HAP-1 (cell line): ENCODE data around the gene GIPC3.

Source experiments
- DNase-seq, 2 experiments: peaks; one replicate each; pipeline ENCODE4 v3.0.0-alpha.2; 2016 to 2020; ENCODE audit warnings: low spot score in 2 of 2
- H3K27me3 ChIP-seq: fragments of 250-450 bp; sonication (Bioruptor Pico); 2 replicates; pipeline ENCODE4 v1.5.1; 2020; ENCODE audit warnings: low read depth, mild to moderate bottlenecking, moderate library complexity
- H3K36me3 ChIP-seq: fragments of 250-450 bp; sonication (Bioruptor Pico); replicated peaks from 2 replicates; pipeline ENCODE4 v1.5.1; 2020; ENCODE audit warnings: mild to moderate bottlenecking
- H3K4me1 ChIP-seq: fragments of 250-450 bp; sonication (Bioruptor Pico); 2 replicates; pipeline ENCODE4 v1.5.1; 2020; ENCODE audit warnings: mild to moderate bottlenecking
- H3K4me3 ChIP-seq: fragments of 250-450 bp; sonication (Bioruptor Pico); 2 replicates; pipeline ENCODE4 v1.5.1; 2020; ENCODE audit warnings: mild to moderate bottlenecking, moderate library complexity
- H3K9me3 ChIP-seq: fragments of 250-450 bp; sonication (Bioruptor Pico); 2 replicates; pipeline ENCODE4 v1.5.1; 2020; ENCODE audit warnings: mild to moderate bottlenecking, moderate library complexity
- in situ Hi-C: fragments of 300-500 bp; cut with MboI; formaldehyde crosslinking; loops from 3 replicates; pipeline ENCODE4 v1.14.3; 2020; ENCODE audit warnings: low sequenced_read_pairs, inconsistent platforms, mixed read lengths

Gene GIPC3

GRCh38 chr19:3632098-3632497 lies 46.8 kb downstream of the GIPC3 start:
- H3K36me3 ChIP-seq: no peaks in the 10 kb centered on the region; the same call in 1 of the 2 replicates
- peaks cover 3% of the 10 kb centered on the region; the same call in 1 of the 2 replicates for H3K4me1 ChIP-seq
- no peaks in the 10 kb centered on the region for H3K9me3 ChIP-seq
- in situ Hi-C loops: no loop called here
- no peak overlapping the region for H3K4me3 ChIP-seq
- no peaks in the 10 kb centered on the region for H3K27me3 ChIP-seq
- DNase-seq: no peak

- DNase-seq: no peak
- Histone ChIP-seq H3K4me3 (no peak overlapping the region), H3K4me1 (no peaks in the 10 kb centered on the region), H3K36me3 (no peaks in the 10 kb centered on the region; the same call in 1 of the 2 replicates), H3K27me3 (no peaks in the 10 kb centered on the region), H3K9me3 (no peaks in the 10 kb centered on the region)
- in situ Hi-C loops: no loop called here
Observed at GRCh38 chr19:3632739-3633558, 47.7 kb downstream of the GIPC3 start.

GRCh38 chr19:3633559-3633988 lies 48.3 kb downstream of the GIPC3 start:
- in situ Hi-C loops: no loop called here
- Histone ChIP-seq H3K9me3 (no peaks in the 10 kb centered on the region), H3K27me3 (no peaks in the 10 kb centered on the region), H3K4me1 (no peaks in the 10 kb centered on the region), H3K4me3 (no peak overlapping the region), H3K36me3 (no peaks in the 10 kb centered on the region; the same call in none of the 2 replicates)
- DNase-seq: no peak

GRCh38 chr19:3634496-3635045 lies 49.3 kb downstream of the GIPC3 start:
- H3K4me1 ChIP-seq: no peaks in the 10 kb centered on the region
- no peak for DNase-seq
- H3K4me3 ChIP-seq: no peak overlapping the region
- H3K27me3 ChIP-seq: no peaks in the 10 kb centered on the region
- no peaks in the 10 kb centered on the region for H3K9me3 ChIP-seq
- no peaks in the 10 kb centered on the region; the same call in none of the 2 replicates for H3K36me3 ChIP-seq
- in situ Hi-C loops: no loop called here

GRCh38 chr19:3636506-3636905 lies 51.2 kb downstream of the GIPC3 start:
- no peaks in the 10 kb centered on the region for H3K9me3 ChIP-seq
- H3K4me3 ChIP-seq: no peak overlapping the region
- in situ Hi-C loops: no loop called here
- H3K4me1 ChIP-seq: no peaks in the 10 kb centered on the region
- no peak for DNase-seq
- H3K27me3 ChIP-seq: no peaks in the 10 kb centered on the region
- H3K36me3 ChIP-seq: no peaks in the 10 kb centered on the region; the same call in none of the 2 replicates

GRCh38 chr19:3636962-3637361 lies 51.7 kb downstream of the GIPC3 start:
- Histone ChIP-seq H3K9me3 (no peaks in the 10 kb centered on the region), H3K4me3 (no peak overlapping the region), H3K36me3 (no peaks in the 10 kb centered on the region; the same call in 1 of the 2 replicates), H3K4me1 (no peaks in the 10 kb centered on the region), H3K27me3 (no peaks in the 10 kb centered on the region)
- in situ Hi-C loops: no loop called here
- no peak for DNase-seq

- Histone ChIP-seq H3K36me3 (no peaks in the 10 kb centered on the region; the same call in 1 of the 2 replicates), H3K4me1 (no peaks in the 10 kb centered on the region), H3K4me3 (no peak overlapping the region), H3K9me3 (no peaks in the 10 kb centered on the region), H3K27me3 (no peaks in the 10 kb centered on the region)
- in situ Hi-C loops: no loop called here
- DNase-seq: no peak
Observed at GRCh38 chr19:3637621-3638020, 52.3 kb downstream of the GIPC3 start.

- Histone ChIP-seq H3K36me3 (no peaks in the 10 kb centered on the region; the same call in 1 of the 2 replicates), H3K9me3 (no peaks in the 10 kb centered on the region), H3K4me1 (no peaks in the 10 kb centered on the region), H3K27me3 (no peaks in the 10 kb centered on the region), H3K4me3 (no peak overlapping the region)
- in situ Hi-C loops: no loop called here
- no peak for DNase-seq
Observed at GRCh38 chr19:3638208-3639193, 53.2 kb downstream of the GIPC3 start.

GRCh38 chr19:3639479-3639878 lies 54.2 kb downstream of the GIPC3 start:
- no peaks in the 10 kb centered on the region for H3K9me3 ChIP-seq
- H3K36me3 ChIP-seq: no peaks in the 10 kb centered on the region; the same call in 1 of the 2 replicates
- H3K4me3 ChIP-seq: no peak overlapping the region
- in situ Hi-C loops: no loop called here
- no peak for DNase-seq
- no peaks in the 10 kb centered on the region for H3K4me1 ChIP-seq
- H3K27me3 ChIP-seq: no peaks in the 10 kb centered on the region

GRCh38 chr19:3641515-3642269 lies 56.4 kb downstream of the GIPC3 start:
- no peaks in the 10 kb centered on the region; the same call in 1 of the 2 replicates for H3K36me3 ChIP-seq
- no peak overlapping the region for H3K4me3 ChIP-seq
- in situ Hi-C loops: no loop called here
- H3K27me3 ChIP-seq: no peaks in the 10 kb centered on the region
- no peak for DNase-seq
- H3K4me1 ChIP-seq: no peaks in the 10 kb centered on the region
- no peaks in the 10 kb centered on the region for H3K9me3 ChIP-seq

GRCh38 chr19:3642296-3642695 lies 57.0 kb downstream of the GIPC3 start:
- H3K4me3 ChIP-seq: no peak overlapping the region
- in situ Hi-C loops: no loop called here
- no peaks in the 10 kb centered on the region for H3K4me1 ChIP-seq
- H3K36me3 ChIP-seq: no peaks in the 10 kb centered on the region; the same call in 1 of the 2 replicates
- H3K9me3 ChIP-seq: no peaks in the 10 kb centered on the region
- DNase-seq: no peak
- no peaks in the 10 kb centered on the region for H3K27me3 ChIP-seq
